ENCODE results near the gene SPARCL1.
"Not testable (repeated sequence)": the region's sequence is repeated elsewhere in the genome, so short reads cannot be mapped to it uniquely, and the experiment has no call there.

The SPARCL1 gene, protein sequence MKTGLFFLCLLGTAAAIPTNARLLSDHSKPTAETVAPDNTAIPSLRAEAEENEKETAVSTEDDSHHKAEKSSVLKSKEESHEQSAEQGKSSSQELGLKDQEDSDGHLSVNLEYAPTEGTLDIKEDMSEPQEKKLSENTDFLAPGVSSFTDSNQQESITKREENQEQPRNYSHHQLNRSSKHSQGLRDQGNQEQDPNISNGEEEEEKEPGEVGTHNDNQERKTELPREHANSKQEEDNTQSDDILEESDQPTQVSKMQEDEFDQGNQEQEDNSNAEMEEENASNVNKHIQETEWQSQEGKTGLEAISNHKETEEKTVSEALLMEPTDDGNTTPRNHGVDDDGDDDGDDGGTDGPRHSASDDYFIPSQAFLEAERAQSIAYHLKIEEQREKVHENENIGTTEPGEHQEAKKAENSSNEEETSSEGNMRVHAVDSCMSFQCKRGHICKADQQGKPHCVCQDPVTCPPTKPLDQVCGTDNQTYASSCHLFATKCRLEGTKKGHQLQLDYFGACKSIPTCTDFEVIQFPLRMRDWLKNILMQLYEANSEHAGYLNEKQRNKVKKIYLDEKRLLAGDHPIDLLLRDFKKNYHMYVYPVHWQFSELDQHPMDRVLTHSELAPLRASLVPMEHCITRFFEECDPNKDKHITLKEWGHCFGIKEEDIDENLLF

DNA sequence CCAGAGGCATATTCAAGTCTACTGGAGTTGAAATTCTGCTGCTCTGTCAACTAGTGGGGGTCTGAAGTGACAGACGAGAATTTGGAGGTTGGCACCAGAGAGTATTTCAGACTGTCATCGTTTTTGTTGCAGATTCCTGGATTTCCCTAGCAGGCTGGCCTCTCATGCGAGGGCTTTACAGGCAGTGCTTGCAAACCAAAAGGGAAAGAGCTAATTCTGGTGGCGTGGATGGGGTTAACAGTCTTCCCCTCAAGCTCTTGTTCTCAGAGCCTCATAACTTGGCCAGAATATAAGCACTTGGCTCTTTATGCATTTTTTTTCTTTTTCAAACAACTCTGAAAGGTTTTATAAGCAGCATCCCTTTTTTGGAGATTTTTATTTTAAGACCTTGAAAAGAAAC lies at the start of gene SPARCL1:
TSS of gene SPARCL1 (minus strand) at position 190 of the 400 bp plus-strand sequence. CDS start 29,802 bp downstream, outside the sequence.
- DNase-seq: no peak

DNA sequence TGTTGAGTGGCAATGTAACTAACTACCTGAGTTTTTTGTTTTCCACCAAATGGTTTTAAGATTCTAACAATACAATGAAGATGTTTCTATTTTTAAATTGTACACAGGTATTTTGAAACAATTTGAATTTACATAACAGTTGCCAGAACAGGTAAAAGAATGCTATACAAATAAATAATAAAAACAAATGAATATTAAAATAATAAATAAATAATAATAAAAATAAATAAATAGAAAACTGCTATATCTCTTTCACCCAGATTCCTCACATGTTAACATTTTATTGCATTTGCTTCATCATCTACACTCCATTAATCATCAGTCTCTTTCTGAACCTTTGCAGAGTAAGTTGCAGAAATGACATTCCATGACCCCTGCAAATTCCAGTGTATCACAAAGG lies 46.8 kb upstream of the SPARCL1 start:
- no peak for DNase-seq

DNA sequence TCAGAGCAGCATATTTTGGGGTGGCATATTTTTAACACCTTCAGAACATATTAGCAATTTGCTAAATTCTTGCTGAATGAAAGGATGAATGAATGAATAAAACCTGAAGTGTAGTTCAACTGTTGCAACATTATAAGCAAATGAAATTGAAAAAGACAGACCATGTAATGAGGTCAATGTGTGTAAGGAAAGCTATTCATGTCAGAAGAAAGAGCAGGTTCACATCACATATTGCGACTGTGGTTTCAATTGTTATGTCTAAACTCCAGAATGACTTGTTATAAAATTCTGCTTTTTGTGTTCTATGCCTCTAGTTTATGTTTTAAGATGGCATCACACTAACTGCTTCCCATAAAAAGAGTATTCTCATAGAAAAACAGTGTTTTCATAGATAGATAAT lies 46.2 kb upstream of the SPARCL1 start:
- DNase-seq: no peak

- no peak for DNase-seq
These were observed 45.8 kb upstream of the SPARCL1 start for GRCh38 chr4:87574996-87575395.

DNA sequence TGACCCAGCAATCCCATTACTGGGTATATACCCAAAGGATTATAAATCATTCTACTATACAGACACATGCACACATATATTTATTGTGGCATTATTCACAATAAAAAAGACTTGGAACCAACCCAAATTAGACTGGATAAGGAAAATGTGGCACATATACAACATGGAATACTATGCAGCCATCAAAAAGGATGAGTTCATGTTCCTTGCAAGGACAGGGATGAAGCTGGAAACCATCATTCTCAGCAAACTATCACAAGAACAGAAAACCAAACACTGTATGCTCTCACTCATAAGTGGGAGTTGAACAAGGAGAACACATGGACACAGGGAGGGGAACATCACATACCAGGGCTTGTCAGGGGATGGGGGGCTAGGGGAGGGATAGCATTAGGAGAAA lies 45.2 kb upstream of the SPARCL1 start:
- not testable (repeated sequence) for DNase-seq

DNA sequence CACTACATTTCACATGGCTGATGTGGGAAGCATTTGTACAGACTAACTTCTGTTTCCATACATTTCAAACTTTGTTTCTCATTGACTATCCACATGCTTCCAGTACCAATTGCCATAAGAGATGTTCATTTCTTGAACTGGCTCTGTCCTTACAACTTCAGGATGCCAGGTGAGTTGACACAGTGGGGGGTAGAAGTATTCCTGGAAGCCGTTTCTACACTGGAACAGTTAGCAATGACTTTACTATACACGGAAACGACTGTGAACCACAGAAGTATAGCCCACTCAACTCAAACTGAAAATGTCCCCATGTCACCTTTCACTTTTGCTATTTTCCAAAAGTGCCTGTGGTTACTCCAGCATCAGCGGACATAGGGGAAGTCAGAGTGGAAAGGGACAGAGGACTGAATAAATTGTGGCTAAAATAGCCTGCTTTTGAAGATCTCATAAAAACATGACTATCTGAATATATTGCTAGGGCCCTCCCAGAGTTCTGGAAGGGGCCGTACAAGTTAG lies 41.2 kb upstream of the SPARCL1 start:
- DNase-seq: no peak

GRCh38 chr4:87567191-87567590 lies 38.0 kb upstream of the SPARCL1 start:
- DNase-seq: no peak

- DNase-seq: no peak
These were observed 37.1 kb upstream of the SPARCL1 start for GRCh38 chr4:87566276-87566675.

- DNase-seq: no peak
These were observed 36.6 kb upstream of the SPARCL1 start for GRCh38 chr4:87565746-87566145.

DNA sequence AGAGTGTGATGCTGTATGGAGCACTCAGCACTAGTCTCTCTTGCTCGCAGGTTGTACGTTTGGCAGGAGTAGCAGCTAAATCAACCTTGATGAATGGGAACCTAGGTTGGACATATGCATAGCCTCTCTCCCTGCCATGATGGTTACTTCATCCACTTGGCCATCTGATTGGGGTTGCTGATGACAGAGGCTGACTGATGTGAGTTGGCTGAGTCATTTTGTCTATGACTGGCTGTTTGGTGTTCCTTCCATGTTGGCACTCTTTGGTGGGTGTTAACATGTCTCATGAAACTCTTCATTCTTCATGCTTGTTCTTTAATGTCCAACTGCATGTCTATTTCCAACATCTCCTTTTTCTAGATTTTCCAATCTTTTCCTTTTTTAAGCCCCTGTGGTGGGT lies 31.6 kb upstream of the SPARCL1 start:
- DNase-seq: no peak

DNA sequence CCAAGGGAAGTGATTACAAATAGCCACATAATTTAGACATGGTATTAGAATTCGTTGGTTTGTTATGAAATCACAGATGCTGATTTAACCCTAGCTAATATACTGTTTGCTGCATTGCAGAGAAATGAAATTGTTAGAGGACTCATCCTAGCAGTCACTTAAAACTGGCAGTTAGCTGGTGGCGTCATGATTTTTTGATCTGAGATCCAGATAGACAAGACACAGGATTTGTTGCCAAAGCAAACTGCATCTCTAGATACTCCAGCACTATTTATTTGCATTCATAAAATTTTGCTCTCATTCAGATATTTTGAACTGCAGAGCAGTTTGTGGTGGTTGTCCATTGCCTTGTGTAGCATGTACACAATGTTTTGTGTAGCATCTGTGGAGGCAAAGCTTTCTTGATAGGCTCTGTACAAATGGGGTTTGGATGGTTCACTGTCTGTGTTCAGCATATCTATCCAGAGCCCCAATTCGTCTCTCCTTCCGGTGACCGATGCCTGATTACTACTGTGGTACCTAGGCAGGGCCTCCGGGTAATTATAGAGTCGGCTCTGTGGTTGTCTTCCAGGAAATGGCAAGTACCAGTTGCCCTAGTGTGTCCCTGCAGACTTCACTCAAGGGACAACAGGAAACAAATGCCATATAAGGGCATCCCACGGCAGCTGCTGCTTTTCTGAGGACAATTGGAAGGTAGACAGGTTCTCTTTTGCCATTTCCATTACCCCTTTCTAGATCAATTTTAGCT lies 30.1 kb upstream of the SPARCL1 start:
- DNase-seq: peak; percentile 7

GRCh38 chr4:87557348-87557747 lies 28.2 kb upstream of the SPARCL1 start:
- DNase-seq: no peak

GRCh38 chr4:87555773-87556619 lies 26.8 kb upstream of the SPARCL1 start:
- DNase-seq: no peak

DNA sequence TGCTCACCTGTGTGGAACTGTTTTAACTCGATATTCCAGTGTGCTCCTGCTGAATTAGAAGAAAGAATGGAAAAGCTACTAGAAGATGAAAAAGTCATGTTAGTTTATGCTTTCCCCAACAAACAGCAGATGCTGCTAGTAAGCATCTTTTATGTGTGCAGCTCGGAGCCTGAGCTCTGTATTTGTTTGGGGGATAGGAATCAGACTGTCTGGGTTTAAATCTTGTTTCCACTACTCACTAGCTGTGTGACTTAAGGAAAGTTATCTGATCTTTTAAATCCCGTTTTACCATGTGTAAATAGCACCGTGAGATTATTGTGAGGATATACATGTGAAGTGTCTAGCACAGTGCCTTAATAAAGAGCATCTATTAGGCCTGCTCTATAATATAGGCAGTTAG lies 24.0 kb upstream of the SPARCL1 start:
- no peak for DNase-seq

GRCh38 chr4:87551361-87551760 lies 22.2 kb upstream of the SPARCL1 start:
- DNase-seq: no peak

- no peak for DNase-seq
These were observed 18.0 kb upstream of the SPARCL1 start for GRCh38 chr4:87547016-87547708.

DNA sequence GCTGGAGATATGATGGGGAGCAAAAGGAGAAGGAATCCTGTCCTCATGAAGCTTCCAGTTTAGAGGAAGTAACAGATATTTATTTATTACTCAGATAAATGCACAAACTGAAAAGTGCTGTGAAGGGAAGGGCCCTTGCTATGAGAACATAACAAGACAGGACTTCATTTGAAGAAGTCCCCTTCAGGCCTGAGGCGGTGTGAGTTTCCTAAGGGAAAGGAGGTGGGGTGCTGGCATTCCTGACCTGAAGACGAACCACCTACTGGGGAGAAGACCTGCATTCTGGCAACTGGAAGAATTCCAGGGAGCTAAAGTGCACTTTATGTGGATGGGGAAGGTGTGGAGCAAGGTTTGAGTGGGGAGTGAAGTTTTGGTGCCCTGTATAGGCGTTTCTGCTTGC lies 15.9 kb upstream of the SPARCL1 start:
- DNase-seq: no peak

GRCh38 chr4:87543835-87544461 lies 14.8 kb upstream of the SPARCL1 start:
- DNase-seq: no peak

DNA sequence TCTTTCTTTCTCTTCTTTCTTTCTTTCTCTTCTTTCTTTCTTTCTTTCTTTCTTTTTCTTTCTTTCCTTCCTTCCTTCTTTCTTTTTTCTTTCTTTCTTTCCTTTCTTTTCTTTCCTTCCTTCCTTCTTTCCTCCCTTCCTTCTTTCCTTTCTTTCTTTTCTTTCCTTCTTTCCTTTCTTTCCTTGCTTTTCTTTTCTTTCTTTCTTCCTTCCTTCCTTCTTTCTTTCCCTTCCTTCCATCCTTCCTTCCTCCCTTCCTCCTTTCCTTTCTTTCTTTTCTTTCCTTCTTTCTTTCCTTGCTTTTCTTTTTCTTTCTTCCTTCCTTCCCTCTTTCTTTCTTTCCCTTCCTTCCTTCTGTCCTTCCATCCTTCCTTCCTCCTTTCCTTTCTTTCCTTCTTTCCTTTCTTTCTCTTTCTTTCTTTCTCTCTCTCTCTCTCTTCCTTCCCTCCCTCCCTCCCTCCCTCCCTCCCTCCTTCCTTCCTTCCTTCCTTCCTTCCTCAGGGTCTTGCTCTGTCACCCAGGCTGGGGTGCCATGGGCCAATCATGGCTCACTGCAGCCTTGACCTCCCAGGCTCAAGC lies 13.6 kb upstream of the SPARCL1 start:
- DNase-seq: no peak

- DNase-seq: no peak
These were observed 13.0 kb upstream of the SPARCL1 start for GRCh38 chr4:87541956-87542709.

Measured in stimulated activated naive CD4-positive, alpha-beta T cell treated with Interleukin-2 at 50 U/mL for 16 hours (primary cell).